Pancreas (tissue), 10 donors: ENCODE measurements around the gene GMDS. TPM values are rescaled to one million over a fixed set of nuclear protein-coding genes. Genes with fewer than 3 reads are reported as not detected.

Experiments used
- ATAC-seq, 4 donors: fragments of 200-7000 bp; cut with Tn5 transposase; one replicate each; pipeline versions ENCODE4 v1.8.0 to v1.9.1; 2020; ENCODE audit warnings: mild to moderate bottlenecking in 4 of 4, moderate library complexity in 4 of 4
- DNase-seq, 6 donors: peaks; one replicate each; pipeline ENCODE4 v3.0.0-alpha.2; 2020
- FAIRE-seq: peaks from 2 replicates; lab custom pipeline; 2012; peaks lifted over from hg19 to GRCh38; lab: Jason Lieb, UNC
- H3K27ac ChIP-seq, 4 donors: fragments of 200-600 bp; sonication (generic); 1 replicate in 3 of 4; 2 replicates in 1 of 4; pipeline versions ENCODE4 v1.5.0 to v1.8.0; 2020
- H3K27me3 ChIP-seq, 4 donors: fragments of 200-600 bp; one replicate each; pipeline ENCODE4 v1.8.0; 2021
- H3K36me3 ChIP-seq, 3 donors: fragments of 200-600 bp; sonication (generic) in 1 of 3; one replicate each; pipeline versions ENCODE4 v1.5.0 to v1.8.0; 2020 to 2021
- H3K4me1 ChIP-seq, 3 donors: fragments of 200-600 bp; one replicate each; pipeline ENCODE4 v1.8.0; 2021
- H3K4me3 ChIP-seq, 4 donors: fragments of 200-600 bp; sonication (generic) in 2 of 4; one replicate each; pipeline versions ENCODE4 v1.5.0 to v1.8.0; 2020 to 2021
- H3K9me3 ChIP-seq, 4 donors: fragments of 200-600 bp; one replicate each; pipeline ENCODE4 v1.8.0; 2021
- WGBS, 2 donors: extraction: QIAGEN DNeasy Blood & Tissue Kit; methylation state at CpG; one replicate each; pipeline ENCODE4 v1.1.7; 2013; 5-methylcytosine and 5-hydroxymethylcytosine counted together
- intact Hi-C, 3 donors: fragments of 100-400 bp; cut with DNase I; formaldehyde crosslinking; loops; one replicate each; pipeline versions ENCODE4 v1.11.1 to v1.14.2; 2022
- polyA plus RNA-seq, 2 donors: library from polyadenylated mRNA; stranded (reverse); fragments of 200-250 nt; gene quantifications; one replicate each; pipeline ENCODE4 v1.2.3, GENCODE V29; 2013
- total RNA-seq, 6 donors: library from RNA; stranded (reverse); fragmentation: NEBNext Ultra II Directional in 4 of 6; extraction: Animal tissue kit (Norgen Biotek cat#: 25700) in 4 of 6; gene quantifications; one replicate each; pipeline versions ENCODE4 v1.2.1 to v1.2.4, GENCODE V29; 2021 to 2023
- TF ChIP-seq, protein P1 (sequence below), 4 donors: fragments of 200-600 bp; sonication (generic) in 3 of 4; IDR thresholded peaks; one replicate each; pipeline versions ENCODE4 v1.5.0 to v1.8.0; 2021; ENCODE audit warnings: antibody characterized with exemption in 4 of 4
- donor health status: healthy with polysubstance abuse.
- donor health status: DM: no; HTN: no; CAD: no; lungs with moderate emphysema.
- donor health status: DM: no; HTN: no; CAD: no.
- donor health status: control.
- donor health status: control.
- donor health status: Bipolar disorder and iron deficiency.
- donor health status: DM: yes; HTN: yes; CAD: no.
- donor health status: DM: no; HTN: no; CAD: no.
- donor health status: DM: no; HTN: no; CAD: no.
- donor health status: DM: yes; HTN: yes; CAD: no.

GMDS gene
- total and polyA plus RNA-seq, 8 donors = 7.6 to 40.8 (median 26.5) TPM

DNA sequence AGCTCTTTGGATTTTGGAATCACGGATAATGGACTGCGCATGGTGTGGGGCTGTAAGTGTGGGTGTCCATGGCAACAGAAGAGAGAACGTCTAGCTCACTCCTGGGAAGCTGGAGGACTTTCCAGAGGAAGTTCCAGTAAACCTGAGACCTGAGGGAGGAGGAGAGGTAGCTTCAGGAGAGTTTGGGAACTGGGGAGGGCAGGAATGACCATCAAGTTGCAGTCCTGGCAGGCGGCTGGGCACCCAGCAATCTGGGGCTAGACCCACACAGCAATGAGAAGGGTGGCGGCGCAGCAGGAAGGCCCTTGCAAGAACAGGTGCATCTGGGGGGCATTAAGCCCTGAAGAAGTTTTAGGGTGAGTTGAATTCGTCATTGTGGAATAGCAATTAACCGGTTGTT, 539.8 kb downstream of the GMDS start:
- no peak overlapping the region for H3K4me3 ChIP-seq
- FAIRE-seq (no peak), DNase-seq (no peak), ATAC-seq (no peak)
- intact Hi-C loops = no loop called here
- H3K4me1 ChIP-seq = no peaks in the 10 kb centered on the region
- H3K27me3 ChIP-seq = no peaks in the 10 kb centered on the region
- no peaks in the 10 kb centered on the region for H3K9me3 ChIP-seq
- WGBS, 2 donors = 92 to 97% methylated on average over 8 of the region's 8 CpGs
- TF ChIP-seq, protein P1, sequence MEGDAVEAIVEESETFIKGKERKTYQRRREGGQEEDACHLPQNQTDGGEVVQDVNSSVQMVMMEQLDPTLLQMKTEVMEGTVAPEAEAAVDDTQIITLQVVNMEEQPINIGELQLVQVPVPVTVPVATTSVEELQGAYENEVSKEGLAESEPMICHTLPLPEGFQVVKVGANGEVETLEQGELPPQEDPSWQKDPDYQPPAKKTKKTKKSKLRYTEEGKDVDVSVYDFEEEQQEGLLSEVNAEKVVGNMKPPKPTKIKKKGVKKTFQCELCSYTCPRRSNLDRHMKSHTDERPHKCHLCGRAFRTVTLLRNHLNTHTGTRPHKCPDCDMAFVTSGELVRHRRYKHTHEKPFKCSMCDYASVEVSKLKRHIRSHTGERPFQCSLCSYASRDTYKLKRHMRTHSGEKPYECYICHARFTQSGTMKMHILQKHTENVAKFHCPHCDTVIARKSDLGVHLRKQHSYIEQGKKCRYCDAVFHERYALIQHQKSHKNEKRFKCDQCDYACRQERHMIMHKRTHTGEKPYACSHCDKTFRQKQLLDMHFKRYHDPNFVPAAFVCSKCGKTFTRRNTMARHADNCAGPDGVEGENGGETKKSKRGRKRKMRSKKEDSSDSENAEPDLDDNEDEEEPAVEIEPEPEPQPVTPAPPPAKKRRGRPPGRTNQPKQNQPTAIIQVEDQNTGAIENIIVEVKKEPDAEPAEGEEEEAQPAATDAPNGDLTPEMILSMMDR (IDR thresholded peaks at IDR 0.05) = no peak
- H3K27ac ChIP-seq = no peak overlapping the region
- no peaks in the 10 kb centered on the region for H3K36me3 ChIP-seq

DNA sequence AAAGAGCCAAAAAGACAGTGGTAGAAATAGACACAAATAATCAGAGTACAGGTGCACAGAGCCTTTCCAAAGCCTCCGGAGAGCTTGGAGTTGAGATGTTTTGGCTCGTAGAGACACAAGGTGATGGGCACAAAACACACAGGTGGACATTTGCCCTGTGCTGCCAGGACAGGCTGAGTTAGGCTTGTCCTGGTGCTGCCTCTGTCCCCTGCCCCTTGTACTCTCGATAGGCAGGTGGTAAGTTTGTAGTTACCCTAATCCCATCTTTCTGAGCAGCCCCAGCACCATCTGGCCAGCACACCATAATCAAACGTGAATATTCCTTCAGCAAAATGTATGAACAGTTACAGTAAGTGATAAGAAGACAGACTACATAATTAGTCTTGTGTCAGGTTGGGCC, 540.2 kb downstream of the GMDS start:
- 87 to 90% methylated on average over 4 of the region's 4 CpGs for WGBS, 2 donors
- Histone ChIP-seq H3K9me3 (no peaks in the 10 kb centered on the region), H3K27me3 (no peaks in the 10 kb centered on the region), H3K36me3 (no peaks in the 10 kb centered on the region), H3K27ac (no peak overlapping the region), H3K4me1 (no peaks in the 10 kb centered on the region), H3K4me3 (no peak overlapping the region)
- intact Hi-C loops = no loop called here
- FAIRE-seq (no peak), ATAC-seq (no peak), DNase-seq (no peak)
- TF ChIP-seq, protein P1 (IDR thresholded peaks at IDR 0.05) = no peak

DNA sequence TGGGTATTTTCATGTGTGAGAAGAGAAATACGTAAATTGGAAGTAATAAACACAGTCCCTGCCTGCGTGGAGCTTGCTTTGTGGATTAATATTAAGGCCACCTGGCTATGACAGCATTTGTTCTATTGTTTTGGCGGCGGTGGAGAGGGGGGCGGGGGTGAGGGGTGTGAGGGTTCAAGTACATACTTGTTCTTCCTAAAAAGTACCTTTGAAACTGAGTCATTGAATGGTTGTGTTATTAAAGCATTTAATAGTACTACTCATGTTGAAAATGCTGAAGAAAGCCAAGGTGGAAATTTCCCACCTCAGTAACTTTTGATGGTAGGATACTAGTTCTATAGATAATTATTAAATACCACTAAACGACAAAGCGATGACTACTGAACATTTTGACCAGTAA, 540.7 kb downstream of the GMDS start:
- ATAC-seq (no peak), FAIRE-seq (no peak), DNase-seq (no peak)
- Histone ChIP-seq H3K9me3 (no peaks in the 10 kb centered on the region), H3K27me3 (no peaks in the 10 kb centered on the region), H3K27ac (no peak overlapping the region), H3K4me3 (no peak overlapping the region), H3K4me1 (no peaks in the 10 kb centered on the region), H3K36me3 (no peaks in the 10 kb centered on the region)
- TF ChIP-seq, protein P1 (IDR thresholded peaks at IDR 0.05) = no peak
- WGBS, 2 donors = 80% methylated on average over 7 of the region's 7 CpGs
- intact Hi-C loops = no loop called here

DNA sequence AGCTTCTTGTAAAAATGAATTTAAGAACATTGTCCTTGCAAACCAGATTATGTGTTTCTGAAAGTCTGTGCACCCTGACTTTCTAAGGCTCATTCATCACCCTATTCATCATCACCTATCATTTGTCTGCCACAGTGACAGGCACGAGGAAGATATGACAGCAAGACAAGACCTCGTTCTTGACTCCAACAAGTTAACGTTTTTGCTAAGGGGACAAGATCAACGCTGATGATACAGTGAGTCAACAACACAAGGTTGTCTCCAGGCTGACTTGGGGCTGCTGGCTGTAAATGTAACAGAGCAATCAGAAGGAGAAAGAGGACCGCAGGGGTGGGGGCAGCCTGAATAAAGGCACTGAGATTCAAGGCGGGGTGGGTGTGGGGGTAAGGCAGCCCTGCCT, 541.5 kb downstream of the GMDS start:
- DNase-seq = no peak
- Histone ChIP-seq H3K27me3 (no peaks in the 10 kb centered on the region), H3K36me3 (no peaks in the 10 kb centered on the region), H3K9me3 (no peaks in the 10 kb centered on the region), H3K4me3 (no peak overlapping the region), H3K27ac (no peak overlapping the region), H3K4me1 (no peaks in the 10 kb centered on the region)
- no peak for ATAC-seq
- intact Hi-C loops = no loop called here
- 73 to 74% methylated on average over 6 of the region's 6 CpGs for WGBS, 2 donors
- no peak for FAIRE-seq
- TF ChIP-seq, protein P1 (IDR thresholded peaks at IDR 0.05) = no peak

DNA sequence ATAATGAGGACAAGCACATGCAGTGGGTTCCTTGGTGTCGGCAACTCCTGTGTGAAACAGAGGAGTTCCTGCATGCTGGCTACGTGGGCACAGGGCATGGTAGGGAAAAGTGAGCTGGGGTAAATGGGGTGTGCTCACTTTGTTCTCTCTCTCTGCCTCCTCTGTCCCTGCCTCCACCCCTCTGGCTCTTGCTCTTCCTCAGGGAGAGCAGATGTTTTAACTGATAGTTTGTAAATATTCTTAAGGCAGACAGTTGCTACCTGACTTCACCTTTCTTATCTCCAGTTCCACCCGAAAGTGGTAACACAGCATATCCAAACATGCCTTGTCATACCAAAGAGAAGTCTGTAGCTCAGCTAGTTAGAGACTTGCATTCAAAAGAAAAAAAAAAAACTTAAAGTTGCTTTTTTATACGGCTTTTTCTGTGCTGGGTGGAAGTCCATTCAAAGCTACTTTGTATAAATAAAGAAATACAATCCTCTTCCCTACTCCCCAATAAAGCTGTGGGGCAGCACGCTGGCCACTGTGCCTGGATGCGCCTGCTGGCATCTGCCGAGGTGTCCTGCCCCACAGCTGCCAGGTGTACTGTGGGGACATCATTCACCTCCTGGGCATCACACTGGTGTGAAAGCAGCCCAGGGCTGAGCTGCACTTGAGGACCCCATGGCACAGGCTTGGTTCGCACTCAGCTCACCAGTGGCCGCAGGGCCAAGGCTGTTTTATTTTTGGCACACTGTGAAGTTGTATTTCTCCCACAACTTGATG, 542.1 kb downstream of the GMDS start:
- intact Hi-C loops = no loop called here
- TF ChIP-seq, protein P1 (IDR thresholded peaks at IDR 0.05) = no peak
- no peaks in the 10 kb centered on the region for H3K36me3 ChIP-seq
- no peak overlapping the region for H3K27ac ChIP-seq
- no peaks in the 10 kb centered on the region for H3K27me3 ChIP-seq
- ATAC-seq (no peak), FAIRE-seq (no peak), DNase-seq (no peak)
- no peak overlapping the region for H3K4me3 ChIP-seq
- H3K4me1 ChIP-seq = no peaks in the 10 kb centered on the region
- no peaks in the 10 kb centered on the region for H3K9me3 ChIP-seq
- 87 to 92% methylated on average over 9 of the region's 9 CpGs for WGBS, 2 donors
